HepG2 (cell line): ENCODE results near the gene GNA12. TPM values are rescaled to one million over a fixed set of nuclear protein-coding genes. Genes with fewer than 3 reads are reported as not detected.

ENCODE experiments used
- CREM ChIP-seq, 2 experiments: sonication (generic) in 1 of 2; formaldehyde crosslinking in 1 of 2; IDR thresholded peaks; 2 replicates each; pipeline versions ENCODE4 v1.4.0 to v1.6.1; 2016 to 2020; ENCODE audit warnings: antibody characterized with exemption in 1 of 2, mild to moderate bottlenecking in 1 of 2, missing genetic modification reagents in 1 of 2
- CTCF ChIP-seq: sonication (generic); formaldehyde crosslinking; IDR thresholded peaks from 2 replicates; pipeline ENCODE4 v1.5.0; 2020; ENCODE audit warnings: mild to moderate bottlenecking, missing genetic modification reagents, moderate library complexity
- GLMP ChIP-seq: sonication (generic); formaldehyde crosslinking; IDR thresholded peaks from 2 replicates; pipeline ENCODE4 v1.9.0; 2021; ENCODE audit warnings: missing genetic modification reagents, mild to moderate bottlenecking, borderline replicate concordance
- GZF1 ChIP-seq: sonication (generic); formaldehyde crosslinking; IDR thresholded peaks from 2 replicates; pipeline ENCODE4 v1.5.1; 2020; ENCODE audit warnings: mild to moderate bottlenecking, missing genetic modification reagents
- HDAC1 ChIP-seq: sonication (generic); formaldehyde crosslinking; IDR thresholded peaks from 2 replicates; pipeline ENCODE4 v1.5.1; 2020; ENCODE audit warnings: mild to moderate bottlenecking, missing genetic modification reagents
- MBNL3 ChIP-seq: fragments of 250-450 bp; sonication (Bioruptor Pico); conservative IDR thresholded peaks from 2 replicates; pipeline ENCODE4 v1.8.0; 2022; ENCODE audit warnings: mild to moderate bottlenecking, inconsistent platforms
- NFIB ChIP-seq: sonication (generic); formaldehyde crosslinking; IDR thresholded peaks from 2 replicates; pipeline ENCODE4 v1.9.0; 2021; ENCODE audit warnings: missing genetic modification reagents, mild to moderate bottlenecking, borderline replicate concordance
- NFYB ChIP-seq: sonication (generic); formaldehyde crosslinking; IDR thresholded peaks from 2 replicates; pipeline ENCODE4 v1.4.0; 2020; ENCODE audit warnings: missing genetic modification reagents
- PTBP1 ChIP-seq: fragments of 200-400 bp; formaldehyde crosslinking; IDR thresholded peaks from 2 replicates; pipeline ENCODE4 v1.6.1; 2018; ENCODE audit warnings: low read length, low read depth; ENCODE audit not compliant: poor library complexity, severe bottlenecking
- REPIN1 ChIP-seq: sonication (generic); formaldehyde crosslinking; IDR thresholded peaks from 2 replicates; pipeline ENCODE4 v1.8.0; 2022; ENCODE audit warnings: missing genetic modification reagents, low read depth, mild to moderate bottlenecking, borderline replicate concordance
- SALL1 ChIP-seq: sonication (generic); formaldehyde crosslinking; IDR thresholded peaks from 2 replicates; pipeline ENCODE4 v1.8.0; 2022; ENCODE audit warnings: mild to moderate bottlenecking, missing genetic modification reagents
- SNAPC4 ChIP-seq: sonication (generic); formaldehyde crosslinking; IDR thresholded peaks from 2 replicates; pipeline ENCODE4 v1.4.0; 2020; ENCODE audit warnings: mild to moderate bottlenecking, missing genetic modification reagents
- ZNF280D ChIP-seq: sonication (generic); formaldehyde crosslinking; IDR thresholded peaks from 2 replicates; pipeline ENCODE4 v1.5.1; 2020; ENCODE audit warnings: mild to moderate bottlenecking, missing genetic modification reagents
- ZNF30 ChIP-seq: sonication (generic); formaldehyde crosslinking; IDR thresholded peaks from 2 replicates; pipeline ENCODE4 v1.5.0; 2020; ENCODE audit warnings: mild to moderate bottlenecking, missing genetic modification reagents
- ZNF335 ChIP-seq: sonication (generic); formaldehyde crosslinking; IDR thresholded peaks from 2 replicates; pipeline ENCODE4 v1.4.0; 2020; ENCODE audit warnings: missing genetic modification reagents
- ZNF549 ChIP-seq: sonication (generic); formaldehyde crosslinking; IDR thresholded peaks from 2 replicates; pipeline ENCODE4 v1.5.0; 2020; ENCODE audit warnings: missing genetic modification reagents
- polyA plus RNA-seq, 8 experiments: library from polyadenylated mRNA; depleted of rRNA in 3 of 8; stranded (reverse) in 7 of 8; unstranded in 1 of 8; fragments of >200 nt; fragmentation: Illumina TruSeq in 4 of 8; extraction: Trizol in 4 of 8; gene quantifications; 2 replicates each; pipeline versions ENCODE4 v1.2.1 to v1.2.3, GENCODE V29; 2011 to 2016; ENCODE audit warnings: low read depth in 4 of 8, missing spikeins in 1 of 8, mixed read lengths in 1 of 8; ENCODE audit not compliant: insufficient read depth in 1 of 8
- total RNA-seq, 5 experiments: library from RNA; depleted of rRNA; stranded (reverse); fragments of >200 nt; fragmentation: Illumina TruSeq; extraction: Trizol; gene quantifications; 2 replicates each; pipeline ENCODE4 v1.2.3, GENCODE V29; 2016; ENCODE audit warnings: low read depth in 1 of 5

Gene GNA12
- total and polyA plus RNA-seq, 2 of the 13 experiments (the other 11 are each of a cell fraction or from before 2014, with no cell fraction given) = 16.2 to 50.9 TPM

- TF ChIP-seq GLMP (CRISPR knock-in tag) (no peak), HDAC1 (CRISPR knock-in tag) (peak; percentile 71), MBNL3 (CRISPR knock-in tag) (no peak), CTCF (CRISPR knock-in tag) (peak; percentile 37), SNAPC4 (no peak), SALL1 (CRISPR knock-in tag) (peak; percentile 77), NFYB (peak; percentile 22; the same call in 1 of the 2 replicates), GZF1 (CRISPR knock-in tag) (no peak), PTBP1 (no peak), ZNF30 (CRISPR knock-in tag) (no peak), ZNF335 (CRISPR knock-in tag) (peak; percentile 75; the same call in 1 of the 2 replicates), ZNF549 (no peak), NFIB (CRISPR knock-in tag) (no peak), CREM (IDR thresholded peaks at IDR 0.05) (peak; percentile 79), CREM (CRISPR knock-in tag; IDR thresholded peaks at IDR 0.05) (no peak), REPIN1 (no peak), ZNF280D (peak; percentile 76; the same call in 1 of the 2 replicates)
These were observed 41.4 kb downstream of the GNA12 start (continued) for GRCh38 chr7:2802504-2803341.
